Spleen (tissue), 11 donors: ENCODE measurements around the gene UACA. TPM values are rescaled to one million over a fixed set of nuclear protein-coding genes. Genes with fewer than 3 reads are reported as not detected.

ENCODE experiments used
- DNase-seq: peaks from one replicate; pipeline ENCODE4 v3.0.0-alpha.2; 2020
- H3K27ac ChIP-seq, 8 donors: fragments of 200-600 bp; sonication (generic) in 7 of 8; 1 replicate in 4 of 8; 2 replicates in 4 of 8; pipeline versions ENCODE4 v1.5.0 to v1.8.0; 2016 to 2021; ENCODE audit warnings: inconsistent platforms in 4 of 8, mild to moderate bottlenecking in 4 of 8, moderate library complexity in 1 of 8
- H3K27me3 ChIP-seq, 7 donors: fragments of 200-600 bp; sonication (generic) in 6 of 7; replicated peaks in 1 of 7; 1 replicate in 4 of 7; 2 replicates in 3 of 7; pipeline versions ENCODE4 v1.5.0 to v1.8.0; 2016 to 2021; ENCODE audit warnings: inconsistent platforms in 3 of 7, mild to moderate bottlenecking in 1 of 7
- H3K36me3 ChIP-seq, 6 donors: fragments of 200-600 bp; sonication (generic) in 5 of 6; 1 replicate in 4 of 6; 2 replicates in 2 of 6; pipeline versions ENCODE4 v1.5.0 to v1.8.0; 2016 to 2021; ENCODE audit warnings: inconsistent platforms in 2 of 6
- H3K4me1 ChIP-seq, 6 donors: fragments of 200-600 bp; sonication (generic) in 5 of 6; 1 replicate in 3 of 6; 2 replicates in 3 of 6; pipeline versions ENCODE4 v1.5.0 to v1.8.0; 2016 to 2021; ENCODE audit warnings: inconsistent platforms in 3 of 6
- H3K4me3 ChIP-seq, 8 donors: fragments of 200-600 bp; sonication (generic) in 7 of 8; 1 replicate in 4 of 8; 2 replicates in 4 of 8; pipeline versions ENCODE4 v1.5.0 to v1.8.0; 2016 to 2021; ENCODE audit warnings: inconsistent platforms in 4 of 8, mild to moderate bottlenecking in 4 of 8, moderate library complexity in 2 of 8
- H3K9me3 ChIP-seq, 8 donors: fragments of 200-600 bp; sonication (generic) in 7 of 8; 1 replicate in 4 of 8; 2 replicates in 4 of 8; pipeline versions ENCODE4 v1.5.0 to v1.8.0; 2016 to 2021; ENCODE audit warnings: inconsistent platforms in 4 of 8
- CTCF ChIP-seq, 11 experiments: fragments of 200-600 bp in 7 of 11; fragments of 450-650 bp in 4 of 11; sonication (generic) in 4 of 11; IDR thresholded peaks in 8 of 11; conservative IDR thresholded peaks in 3 of 11; 1 replicate in 7 of 11; 2 replicates in 4 of 11; pipeline versions ENCODE4 v1.4.0 to v1.8.0; 2016 to 2021; ENCODE audit warnings: antibody characterized with exemption in 11 of 11, inconsistent platforms in 4 of 11, mild to moderate bottlenecking in 1 of 11
- POLR2A ChIP-seq, 3 donors: fragments of 450-650 bp; IDR thresholded peaks; one replicate each; pipeline ENCODE4 v1.5.1; 2017; ENCODE audit warnings: antibody characterized with exemption in 3 of 3, mild to moderate bottlenecking in 1 of 3
- POLR2AphosphoS5 ChIP-seq, 3 donors: sonication (generic); formaldehyde crosslinking; IDR thresholded peaks; one replicate each; pipeline ENCODE4 v1.5.1; 2017; ENCODE audit warnings: antibody characterized with exemption in 3 of 3
- WGBS, 5 donors: extraction: QIAGEN DNeasy Blood & Tissue Kit in 3 of 5; methylation state at CpG; one replicate each; pipeline versions ENCODE4 v1.1.5 to v1.1.7; 2013 to 2018; 5-methylcytosine and 5-hydroxymethylcytosine counted together
- intact Hi-C: fragments of 100-400 bp; cut with DNase I; formaldehyde crosslinking; loops from one replicate; pipeline ENCODE4 v1.15.0; 2023; ENCODE audit warnings: low total_unique reads
- polyA plus RNA-seq, 3 donors: library from polyadenylated mRNA; stranded (reverse); fragments of 200-250 nt; gene quantifications; one replicate each; pipeline ENCODE4 v1.2.1, GENCODE V29; 2013
- total RNA-seq, 7 donors: library from RNA; depleted of rRNA in 3 of 7; stranded (reverse); fragments of >200 nt in 3 of 7; fragmentation: NEBNext Ultra II Directional in 4 of 7; extraction: Animal tissue kit (Norgen Biotek cat#: 25700) in 4 of 7; gene quantifications; one replicate each; pipeline versions ENCODE4 v1.1.0 to v1.2.1, GENCODE V29; 2016 to 2021
- donor health status: healthy with polysubstance abuse.
- donor health status: DM: no; HTN: no; CAD: no; lungs with moderate emphysema.
- donor health status: DM: no; HTN: no; CAD: no.
- donor health status: Bipolar disorder and iron deficiency.
- donor health status: healthy.
- donor health status: DM: no; HTN: no; CAD: no.
- donor health status: DM: yes; HTN: yes; CAD: no.

Gene UACA
- total and polyA plus RNA-seq, 10 donors, result 21.9 to 113 (median 78.6) TPM

DNA sequence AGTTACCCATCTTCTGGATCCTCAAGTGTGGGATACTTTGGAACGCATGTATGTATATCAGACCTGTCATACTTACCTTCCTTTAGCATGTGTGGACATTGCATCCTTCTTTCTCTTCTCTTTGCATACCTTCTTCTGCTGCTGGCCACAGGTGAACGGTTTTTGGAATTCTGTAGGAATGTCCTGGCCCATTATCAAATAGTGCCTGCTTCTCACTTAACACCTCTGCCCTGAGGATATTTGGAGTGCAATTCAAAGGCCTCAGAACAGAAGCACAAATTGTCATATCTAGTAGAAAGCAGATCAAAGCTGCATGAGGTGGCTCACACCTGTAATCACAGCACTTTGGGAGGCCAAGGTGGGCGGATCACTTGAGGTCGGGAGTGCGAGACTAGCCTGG, 34.1 kb upstream of the UACA start:
- Histone ChIP-seq H3K9me3 (no peaks in the 10 kb centered on the region), H3K27ac (no peak overlapping the region), H3K36me3 (no peaks in the 10 kb centered on the region), H3K4me1 (peaks cover 0 to 14% (median 0%) of the 10 kb centered on the region in 6 donors), H3K4me3 (no peak overlapping the region), H3K27me3 (peaks cover 0 to 7% (median 0%) of the 10 kb centered on the region in 7 donors)
- no peak for DNase-seq
- 90 to 95% (median 93%) methylated on average over 5 of the region's 5 CpGs for WGBS, 5 donors
- no peak for TF ChIP-seq POLR2AphosphoS5 (IDR thresholded peaks at IDR 0.05)
- TF ChIP-seq CTCF (IDR thresholded peaks at IDR 0.05 in 8 of 11, conservative IDR thresholded peaks at IDR 0.05 in 3 of 11), result no peak
- TF ChIP-seq POLR2A (IDR thresholded peaks at IDR 0.05), result no peak
- intact Hi-C loops, result no loop called here

DNA sequence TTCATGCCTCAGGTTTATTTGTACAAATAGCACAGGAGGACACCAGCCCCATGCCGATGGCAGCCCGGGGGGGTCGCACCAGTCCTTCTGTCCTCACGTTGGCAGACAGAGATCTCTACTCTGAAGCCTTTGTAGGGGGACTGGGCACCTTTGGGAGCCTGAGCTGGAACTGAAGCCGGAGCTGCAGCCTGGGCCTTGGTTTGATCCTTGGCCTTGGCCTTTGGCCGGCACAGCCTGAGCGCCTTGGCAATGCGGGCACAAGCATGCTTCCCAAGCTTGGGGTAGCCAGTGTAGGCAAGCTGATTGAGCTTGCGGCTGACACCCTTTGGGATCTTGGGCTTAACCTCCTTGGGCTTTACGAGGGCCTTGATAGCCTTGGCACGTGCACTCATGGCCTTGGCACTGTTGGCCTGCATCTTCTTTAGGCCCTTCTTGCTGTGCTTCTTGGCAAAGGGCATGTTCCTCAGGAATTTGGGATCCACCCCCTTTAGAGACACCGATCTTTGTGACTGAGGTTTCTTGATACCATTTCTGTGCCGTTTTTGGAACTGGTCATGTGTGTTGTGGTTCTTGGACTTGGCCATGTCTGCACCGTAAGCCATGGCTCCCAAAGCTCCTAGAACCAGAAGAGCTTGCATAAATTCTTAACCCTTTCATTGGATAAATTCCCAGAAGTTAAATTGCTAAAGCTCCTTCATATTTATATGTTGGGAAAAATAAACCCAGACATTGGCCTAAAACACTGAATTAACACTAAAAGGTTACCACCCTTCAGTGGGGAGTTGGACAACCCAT, 33.4 kb upstream of the UACA start:
- Histone ChIP-seq H3K9me3 (no peaks in the 10 kb centered on the region), H3K27ac (no peak overlapping the region), H3K36me3 (no peaks in the 10 kb centered on the region), H3K27me3 (peaks cover 0 to 7% (median 0%) of the 10 kb centered on the region in 7 donors), H3K4me1 (peaks cover 0 to 14% (median 3%) of the 10 kb centered on the region in 6 donors), H3K4me3 (no peak overlapping the region)
- intact Hi-C loops, result no loop called here
- 87 to 94% (median 92%) methylated on average over 10 to 14 of the region's 14 CpGs for WGBS, 5 donors
- DNase-seq, result no peak
- TF ChIP-seq POLR2AphosphoS5 (IDR thresholded peaks at IDR 0.05) (no peak), CTCF (IDR thresholded peaks at IDR 0.05 in 8 of 11, conservative IDR thresholded peaks at IDR 0.05 in 3 of 11) (no peak), POLR2A (IDR thresholded peaks at IDR 0.05) (no peak)

- H3K4me3 ChIP-seq, result no peak overlapping the region
- intact Hi-C loops, result no loop called here
- no peak overlapping the region for H3K27ac ChIP-seq
- no peak for DNase-seq
- H3K4me1 ChIP-seq, result peaks cover 0 to 8% (median 3%) of the 10 kb centered on the region in 6 donors
- no peaks in the 10 kb centered on the region for H3K9me3 ChIP-seq
- no peak for TF ChIP-seq POLR2AphosphoS5 (IDR thresholded peaks at IDR 0.05)
- TF ChIP-seq POLR2A (IDR thresholded peaks at IDR 0.05), result no peak
- TF ChIP-seq CTCF (IDR thresholded peaks at IDR 0.05 in 8 of 11, conservative IDR thresholded peaks at IDR 0.05 in 3 of 11), result no peak
- peaks cover 0 to 7% (median 0%) of the 10 kb centered on the region in 7 donors for H3K27me3 ChIP-seq
- no peaks in the 10 kb centered on the region for H3K36me3 ChIP-seq
- 80 to 91% (median 86%) methylated on average over 2 of the region's 2 CpGs for WGBS, 5 donors
These were observed 31.9 kb upstream of the UACA start for GRCh38 chr15:70795311-70795665.

- no peaks in the 10 kb centered on the region for H3K36me3 ChIP-seq
- intact Hi-C loops, result no loop called here
- no peak overlapping the region for H3K4me3 ChIP-seq
- no peak for DNase-seq
- TF ChIP-seq CTCF (IDR thresholded peaks at IDR 0.05 in 8 of 11, conservative IDR thresholded peaks at IDR 0.05 in 3 of 11) (no peak), POLR2AphosphoS5 (IDR thresholded peaks at IDR 0.05) (no peak), POLR2A (IDR thresholded peaks at IDR 0.05) (no peak)
- 82 to 95% (median 91%) methylated on average over 12 of the region's 12 CpGs for WGBS, 5 donors
- no peaks in the 10 kb centered on the region for H3K9me3 ChIP-seq
- peaks cover 0 to 7% (median 2%) of the 10 kb centered on the region in 6 donors for H3K4me1 ChIP-seq
- H3K27ac ChIP-seq, result no peak overlapping the region
- H3K27me3 ChIP-seq, result peaks cover 0 to 11% (median 0%) of the 10 kb centered on the region in 7 donors
These were observed 31.4 kb upstream of the UACA start for GRCh38 chr15:70794596-70795310.
